ENCODE results near the gene FCRL1. TPM values are rescaled to one million over a fixed set of nuclear protein-coding genes. Genes with fewer than 3 reads are reported as not detected.

The FCRL1 gene
- total RNA-seq, 2 experiments from 2014 or later = 62.8 to 72.6 TPM

GRCh38 chr1:157781048-157781447 lies 38.9 kb downstream of the FCRL1 start:
- H3K27ac ChIP-seq (ENCODE audit: low read depth, low read length, poor library complexity, severe bottlenecking) = peak overlapping the region; percentile 26
- peaks cover 5% of the 10 kb centered on the region; the same call in 1 of the 2 replicates for H3K36me3 ChIP-seq (ENCODE audit: insufficient read depth, low read length)
- H2AFZ ChIP-seq (ENCODE audit: low read length) = no peak overlapping the region; the same call in 1 of the 2 replicates
- peak overlapping the region; percentile 21 for H3K4me2 ChIP-seq (ENCODE audit: low read length)
- H4K20me1 ChIP-seq (ENCODE audit: insufficient read depth, low read length) = no peaks in the 10 kb centered on the region
- H3K4me3 ChIP-seq (ENCODE audit: low read depth, low read length, poor library complexity, severe bottlenecking) = no peak overlapping the region
- DNase-seq (ENCODE audit: low spot score) = peak; percentile 62
- CTCF ChIA-PET (ENCODE audit: unreplicated experiment) = no interaction called here
- no TSS peak for BruUV-seq (replicated peaks)
- TF ChIP-seq EZH2phosphoT487 (IDR thresholded peaks at IDR 0.05; ENCODE audit: borderline replicate concordance, low read depth, low read length) (no peak), CTCF (conservative IDR thresholded peaks at IDR 0.05; ENCODE audit: low read length) (no peak)
- no peaks in the 10 kb centered on the region for H3K9me2 ChIP-seq (ENCODE audit: insufficient read depth, low read length)
- no peaks in the 10 kb centered on the region for H3K9me3 ChIP-seq (ENCODE audit: low read length)
- POLR2A ChIA-PET = interaction anchor here (0.7 to 1.4 kb wide), 2 partner anchors 24 to 415 kb away, joined by 4 to 6 read pairs; no protein-coding TSS in a partner anchor
- intact Hi-C loops (cut with micrococcal nuclease; ENCODE audit: unreplicated experiment) = no loop called here
- H3K79me2 ChIP-seq (ENCODE audit: insufficient read depth, low read depth, low read length) = no peaks in the 10 kb centered on the region
- H3K4me1 ChIP-seq (ENCODE audit: insufficient read depth, low read length, poor library complexity, severe bottlenecking) = peaks cover 96% of the 10 kb centered on the region

- Histone ChIP-seq H3K9me2 (ENCODE audit: insufficient read depth, low read length) (no peaks in the 10 kb centered on the region), H3K4me3 (ENCODE audit: low read depth, low read length, poor library complexity, severe bottlenecking) (peak within 1 kb of the TSS; percentile 6), H4K20me1 (ENCODE audit: insufficient read depth, low read length) (no peaks in the 10 kb centered on the region), H3K4me2 (ENCODE audit: low read length) (peak within 1 kb of the TSS; percentile 63), H3K27ac (ENCODE audit: low read depth, low read length, poor library complexity, severe bottlenecking) (peak within 1 kb of the TSS; percentile 29), H3K9me3 (ENCODE audit: low read length) (no peaks in the 10 kb centered on the region), H2AFZ (ENCODE audit: low read length) (peak within 1 kb of the TSS; percentile 32; the same call in 1 of the 2 replicates), H3K79me2 (ENCODE audit: insufficient read depth, low read depth, low read length) (no peaks in the 10 kb centered on the region), H3K4me1 (ENCODE audit: insufficient read depth, low read length, poor library complexity, severe bottlenecking) (peaks cover 90% of the 10 kb centered on the region), H3K36me3 (ENCODE audit: insufficient read depth, low read length) (peaks cover 5% of the 10 kb centered on the region; the same call in 1 of the 2 replicates)
- ChIA-PET CTCF (ENCODE audit: unreplicated experiment) (no interaction called here), POLR2A (interaction anchor here (0.8 to 1.8 kb wide), 4 partner anchors 9 to 43 kb away, joined by 3 to 5 read pairs (median 4); partner anchors contain the start of gene FCRL1)
- intact Hi-C loops (cut with micrococcal nuclease; ENCODE audit: unreplicated experiment) = loop anchor here (10.0 kb wide), 2 partner anchors 52 to 402 kb away; no protein-coding TSS in a partner anchor
- no peak for TF ChIP-seq CTCF (conservative IDR thresholded peaks at IDR 0.05; ENCODE audit: low read length)
- TF ChIP-seq EZH2phosphoT487 (IDR thresholded peaks at IDR 0.05; ENCODE audit: borderline replicate concordance, low read depth, low read length) = no peak
- peak; percentile 58 for DNase-seq (ENCODE audit: low spot score)
- BruUV-seq (replicated peaks) = no TSS peak
These were observed 42.9 kb downstream of the FCRL1 start, which contains the start of gene FCRL2 for GRCh38 chr1:157776971-157777391. Gene FCRL2, minus strand, starts transcription at chr1:157777132. Its CDS starts 59 bp downstream, at chr1:157777073.

All from OCI-LY7 (cell line).